ENCODE results near the gene SLC35G1. TPM values are rescaled to one million over a fixed set of nuclear protein-coding genes. Genes with fewer than 3 reads are reported as not detected.

The SLC35G1 gene
- total RNA-seq, 4 donors from 2014 or later, result 3.4 to 4.2 (median 3.8) TPM

DNA sequence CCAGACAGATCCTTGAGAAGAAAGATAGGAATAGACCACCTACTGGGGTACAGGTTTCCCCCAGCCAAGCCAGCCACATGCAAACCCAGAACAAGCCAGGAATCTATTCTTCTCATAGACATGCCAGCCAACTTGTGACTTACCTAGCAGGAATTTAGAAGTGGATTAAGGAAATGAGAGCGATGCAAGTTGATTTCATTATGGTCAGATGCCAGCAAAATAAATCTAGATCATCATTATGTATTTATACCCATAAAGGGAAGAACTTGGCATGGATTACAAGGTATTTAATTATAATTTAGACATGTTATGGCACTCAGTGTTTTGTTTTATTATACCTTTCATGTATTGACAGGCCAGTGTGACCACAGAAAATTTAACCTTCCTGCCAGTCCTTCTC is 32.8 kb downstream of the SLC35G1 start:
- TF ChIP-seq, protein P1, sequence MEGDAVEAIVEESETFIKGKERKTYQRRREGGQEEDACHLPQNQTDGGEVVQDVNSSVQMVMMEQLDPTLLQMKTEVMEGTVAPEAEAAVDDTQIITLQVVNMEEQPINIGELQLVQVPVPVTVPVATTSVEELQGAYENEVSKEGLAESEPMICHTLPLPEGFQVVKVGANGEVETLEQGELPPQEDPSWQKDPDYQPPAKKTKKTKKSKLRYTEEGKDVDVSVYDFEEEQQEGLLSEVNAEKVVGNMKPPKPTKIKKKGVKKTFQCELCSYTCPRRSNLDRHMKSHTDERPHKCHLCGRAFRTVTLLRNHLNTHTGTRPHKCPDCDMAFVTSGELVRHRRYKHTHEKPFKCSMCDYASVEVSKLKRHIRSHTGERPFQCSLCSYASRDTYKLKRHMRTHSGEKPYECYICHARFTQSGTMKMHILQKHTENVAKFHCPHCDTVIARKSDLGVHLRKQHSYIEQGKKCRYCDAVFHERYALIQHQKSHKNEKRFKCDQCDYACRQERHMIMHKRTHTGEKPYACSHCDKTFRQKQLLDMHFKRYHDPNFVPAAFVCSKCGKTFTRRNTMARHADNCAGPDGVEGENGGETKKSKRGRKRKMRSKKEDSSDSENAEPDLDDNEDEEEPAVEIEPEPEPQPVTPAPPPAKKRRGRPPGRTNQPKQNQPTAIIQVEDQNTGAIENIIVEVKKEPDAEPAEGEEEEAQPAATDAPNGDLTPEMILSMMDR (IDR thresholded peaks at IDR 0.05; ENCODE audit: low read depth), result no peak

DNA sequence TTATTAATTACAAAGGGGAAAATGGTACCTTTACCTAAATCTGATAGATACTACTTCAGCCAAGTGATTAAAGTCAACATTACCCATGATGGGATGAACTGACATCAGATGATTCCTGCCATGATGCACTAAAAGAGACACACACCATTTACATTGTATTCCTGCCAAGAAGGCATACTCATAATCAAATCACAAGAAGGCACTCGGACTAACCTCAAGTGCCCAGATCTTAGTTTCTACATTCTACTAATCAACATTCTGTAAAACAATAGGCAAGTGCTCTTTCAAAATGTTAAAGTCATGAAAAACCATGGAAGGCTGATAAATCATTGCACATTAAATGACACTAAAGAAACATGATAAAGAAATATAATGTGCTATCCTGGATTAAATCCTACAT is 44.4 kb downstream of the SLC35G1 start:
- TF ChIP-seq, protein P1 (IDR thresholded peaks at IDR 0.05; ENCODE audit: low read depth), result no peak

DNA sequence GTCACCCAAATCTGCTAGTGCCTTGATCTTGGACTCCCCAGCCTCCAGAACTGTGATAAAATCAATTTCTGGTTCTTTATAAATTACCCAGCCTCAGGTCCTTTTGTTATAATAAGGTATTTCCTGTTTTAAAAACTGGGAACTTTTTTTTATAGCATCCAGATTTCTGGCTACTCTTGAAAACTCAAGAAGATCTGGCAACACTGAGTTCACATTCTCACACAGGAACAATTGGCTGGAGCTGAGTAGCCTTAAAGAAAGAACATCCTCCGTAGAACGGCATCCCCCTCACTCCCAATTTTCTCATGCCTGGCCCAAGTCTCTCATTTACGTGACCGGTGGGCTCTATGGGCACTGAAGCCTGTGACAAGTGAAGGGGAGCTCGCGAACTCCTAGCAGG is 47.1 kb downstream of the SLC35G1 start:
- TF ChIP-seq, protein P1 (IDR thresholded peaks at IDR 0.05; ENCODE audit: low read depth), result no peak

DNA sequence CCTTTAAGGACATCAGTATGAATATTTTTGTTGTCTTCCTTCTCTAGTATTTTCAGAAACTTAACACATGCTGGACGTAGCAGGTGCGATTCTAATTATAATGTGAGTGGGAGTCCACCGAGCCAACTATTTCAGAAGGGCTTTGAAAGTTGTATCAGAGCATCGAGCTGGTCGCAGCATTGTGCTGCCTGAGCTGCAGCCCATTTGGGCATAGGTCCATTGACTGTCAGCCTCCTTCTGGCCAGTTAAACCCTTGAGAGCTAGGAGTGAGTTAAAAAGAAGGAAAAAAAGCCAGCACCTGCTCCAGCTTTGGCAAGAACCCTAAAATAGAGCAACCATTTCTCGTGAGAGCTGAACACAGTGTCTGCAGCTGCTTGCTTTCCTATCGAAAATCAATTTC is 47.8 kb downstream of the SLC35G1 start:
- TF ChIP-seq, protein P1 (IDR thresholded peaks at IDR 0.05; ENCODE audit: low read depth), result no peak

DNA sequence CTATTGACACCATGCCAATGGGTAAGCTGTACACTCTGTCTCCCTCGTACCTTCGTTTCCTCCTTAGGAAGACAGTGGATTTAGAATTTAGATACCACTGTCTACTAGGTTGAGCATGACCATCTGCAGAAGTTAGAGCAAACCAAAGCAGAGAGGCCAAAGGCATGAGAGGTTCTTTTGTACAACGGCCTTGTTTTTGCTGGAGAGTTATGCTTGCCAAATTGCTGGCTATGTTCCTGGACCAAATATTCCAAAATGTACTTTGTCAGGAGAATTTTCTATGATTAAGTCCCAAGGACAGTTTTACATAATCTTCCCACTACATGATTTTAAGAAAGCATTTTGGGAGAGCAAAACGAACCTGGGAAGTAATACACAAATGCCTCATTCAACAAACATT is 52.0 kb downstream of the SLC35G1 start:
- TF ChIP-seq, protein P1 (IDR thresholded peaks at IDR 0.05; ENCODE audit: low read depth), result no peak

DNA sequence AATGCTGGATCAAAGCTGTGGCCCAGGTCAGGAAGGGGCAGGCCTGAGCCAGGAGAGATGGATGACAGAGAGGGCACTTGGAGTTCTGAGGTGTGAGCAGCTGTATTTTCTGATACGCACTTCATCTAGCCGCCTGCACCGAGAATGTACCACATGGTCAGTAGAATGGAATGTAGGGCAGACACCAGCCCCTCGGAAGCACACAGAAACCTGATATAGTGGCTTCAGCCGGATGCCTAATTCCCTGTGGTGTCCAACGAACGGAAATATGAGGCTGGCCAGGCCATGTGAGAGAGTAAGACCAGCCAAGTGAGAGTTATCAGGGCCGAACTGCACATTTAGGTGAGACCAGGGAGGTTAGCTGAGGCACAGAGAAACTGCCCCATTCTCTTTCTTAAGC is 53.3 kb downstream of the SLC35G1 start:
- TF ChIP-seq, protein P1 (IDR thresholded peaks at IDR 0.05; ENCODE audit: low read depth), result no peak

DNA sequence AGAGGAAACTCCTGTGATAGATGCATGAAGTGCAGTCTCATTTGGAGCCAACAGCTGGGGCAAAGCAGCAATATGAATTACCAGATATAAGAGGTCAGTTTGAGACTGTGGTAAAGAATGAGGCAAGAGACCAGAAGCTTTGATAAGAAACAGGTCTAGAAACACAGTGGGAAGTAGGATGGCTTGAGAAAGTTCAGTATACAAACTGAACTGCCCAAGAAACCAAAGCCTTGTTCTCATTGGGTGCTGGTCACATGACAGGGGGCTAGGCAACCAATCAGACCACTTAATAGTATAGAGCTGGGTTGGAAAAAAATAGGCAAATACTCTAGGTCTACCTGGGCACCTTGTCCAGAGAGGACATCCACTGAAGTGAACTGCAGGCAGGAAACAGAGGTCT is 53.7 kb downstream of the SLC35G1 start:
- TF ChIP-seq, protein P1 (IDR thresholded peaks at IDR 0.05; ENCODE audit: low read depth), result no peak
